ENCODE measurements around the gene PRR33.
"Not testable (repeated sequence)": the region's sequence is repeated elsewhere in the genome, so short reads cannot be mapped to it uniquely, and the experiment has no call there.

The PRR33 gene

GRCh38 chr11:1891831-1892115 lies at the start of gene PRR33:
PRR33 (minus strand) TSS chr11:1891895; CDS start chr11:1890584, 1,311 bp downstream.
- no peak for DNase-seq

GRCh38 chr11:1939788-1940187 lies 48.1 kb upstream of the PRR33 start:
- not testable (repeated sequence) for DNase-seq

GRCh38 chr11:1939006-1939625 lies 47.4 kb upstream of the PRR33 start:
- DNase-seq: no peak

GRCh38 chr11:1938343-1939005 lies 46.8 kb upstream of the PRR33 start:
- no peak for DNase-seq

- no peak for DNase-seq
Observed at GRCh38 chr11:1937616-1938342, 46.1 kb upstream of the PRR33 start.

- no peak for DNase-seq
Observed at GRCh38 chr11:1936781-1937615, 45.3 kb upstream of the PRR33 start.

GRCh38 chr11:1936072-1936780 lies 44.5 kb upstream of the PRR33 start:
- DNase-seq: no peak

- DNase-seq: no peak
Observed at GRCh38 chr11:1935156-1936071, 43.7 kb upstream of the PRR33 start.

GRCh38 chr11:1934335-1935155 lies 42.9 kb upstream of the PRR33 start:
- no peak for DNase-seq

- no peak for DNase-seq
Observed at GRCh38 chr11:1933416-1934334, 42.0 kb upstream of the PRR33 start.

GRCh38 chr11:1932681-1933080 lies 41.0 kb upstream of the PRR33 start:
- DNase-seq: no peak

GRCh38 chr11:1932105-1932480 lies 40.4 kb upstream of the PRR33 start:
- no peak for DNase-seq

GRCh38 chr11:1931341-1932104 lies 39.8 kb upstream of the PRR33 start:
- DNase-seq: no peak

- DNase-seq: no peak
Observed at GRCh38 chr11:1930462-1930830, 38.8 kb upstream of the PRR33 start.

- DNase-seq: no peak
Observed at GRCh38 chr11:1929621-1930461, 38.1 kb upstream of the PRR33 start.

GRCh38 chr11:1928891-1929541 lies 37.3 kb upstream of the PRR33 start:
- no peak for DNase-seq

GRCh38 chr11:1928470-1928890 lies 36.8 kb upstream of the PRR33 start:
- DNase-seq: no peak
